C1 segment of cervical spinal cord (tissue), 14 donors: ENCODE data around the gene SERHL2.
"Not testable (repeated sequence)": the region's sequence is repeated elsewhere in the genome, so short reads cannot be mapped to it uniquely, and the experiment has no call there.

ENCODE experiments used
- DNase-seq, 14 donors: peaks; one replicate each; lab custom pipeline; 2025; lab: John Stamatoyannopoulos, UW

Gene SERHL2

GRCh38 chr22:42604403-42604802 is 50.6 kb downstream of the SERHL2 start:
- no peak for DNase-seq

DNA sequence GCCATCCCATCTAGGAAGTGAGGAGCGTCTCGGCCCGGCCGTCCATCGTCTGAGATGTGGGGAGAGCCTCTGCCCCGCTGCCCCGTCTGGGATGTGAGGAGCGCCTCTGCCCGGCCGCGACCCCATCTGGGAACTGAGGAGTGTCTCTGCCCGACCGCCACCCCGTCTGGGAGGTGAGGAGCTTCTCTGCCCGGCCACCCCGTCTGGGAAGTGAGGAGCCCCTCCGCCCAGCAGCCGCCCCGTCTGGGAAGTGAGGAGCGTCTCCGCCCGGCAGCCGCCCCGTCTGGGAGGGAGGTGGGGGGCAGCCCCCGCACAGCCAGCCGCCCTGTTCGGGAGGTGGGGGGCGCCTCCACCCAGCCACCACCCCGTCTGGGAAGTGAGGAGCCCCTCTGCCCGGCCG is 53.9 kb downstream of the SERHL2 start:
- not testable (repeated sequence) for DNase-seq

DNA sequence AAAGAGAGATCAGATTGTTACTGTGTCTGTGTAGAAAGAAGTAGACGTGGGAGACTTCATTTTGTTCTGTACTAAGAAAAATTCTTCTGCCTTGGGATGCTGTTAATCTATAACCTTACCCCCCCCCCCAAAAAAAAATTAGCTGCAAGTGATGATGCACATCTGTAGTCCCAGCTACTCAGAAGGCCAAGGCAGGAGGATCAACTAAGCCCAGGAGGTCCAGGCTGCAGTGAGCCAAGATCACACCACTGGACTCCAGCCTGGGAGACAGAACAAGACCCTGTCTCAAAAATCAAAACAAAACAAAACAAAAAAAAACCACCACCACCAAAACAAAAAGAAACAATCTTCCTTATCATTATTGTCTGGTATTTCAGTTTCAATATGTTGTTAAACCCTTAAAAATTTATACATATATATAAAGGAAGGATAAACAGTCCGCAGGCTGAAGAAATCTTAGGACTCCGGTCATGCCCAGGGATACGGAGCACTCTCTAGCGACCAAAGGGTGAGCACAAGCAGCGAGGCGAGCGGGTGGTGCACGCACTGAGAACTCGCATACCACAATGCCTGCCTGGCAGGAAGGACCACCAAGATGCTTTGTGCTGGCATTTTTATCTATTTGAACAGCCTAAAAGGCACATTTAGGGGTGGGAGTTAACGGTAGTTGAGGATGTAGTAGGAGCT is 54.5 kb downstream of the SERHL2 start:
- peak in 5 of 14 donors; percentile 49 to 65 (median 54) for DNase-seq

- DNase-seq, result peak in 10 of 14 donors; percentile 7 to 75 (median 50)
Observed at GRCh38 chr22:42608823-42609361, 55.1 kb downstream of the SERHL2 start.

DNA sequence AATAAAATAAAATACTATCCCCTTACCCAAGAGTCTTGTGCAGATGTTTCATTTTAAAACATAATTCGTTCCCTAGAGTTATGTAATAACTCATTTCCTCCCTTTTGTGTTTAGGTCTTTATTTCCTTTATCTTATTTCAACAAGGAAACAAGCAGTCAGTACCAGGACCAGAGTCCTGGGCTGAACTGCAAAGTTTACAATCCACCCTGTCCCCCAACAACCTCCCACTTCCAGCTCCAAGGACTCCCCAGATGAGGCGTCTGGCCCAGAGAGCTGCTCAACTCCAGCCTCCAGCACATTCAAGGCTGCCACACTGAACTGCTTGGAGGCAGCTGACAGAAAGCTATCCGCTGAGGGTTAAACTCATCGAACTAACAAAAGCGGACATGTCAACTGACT is 56.4 kb downstream of the SERHL2 start:
- DNase-seq, result no peak

DNA sequence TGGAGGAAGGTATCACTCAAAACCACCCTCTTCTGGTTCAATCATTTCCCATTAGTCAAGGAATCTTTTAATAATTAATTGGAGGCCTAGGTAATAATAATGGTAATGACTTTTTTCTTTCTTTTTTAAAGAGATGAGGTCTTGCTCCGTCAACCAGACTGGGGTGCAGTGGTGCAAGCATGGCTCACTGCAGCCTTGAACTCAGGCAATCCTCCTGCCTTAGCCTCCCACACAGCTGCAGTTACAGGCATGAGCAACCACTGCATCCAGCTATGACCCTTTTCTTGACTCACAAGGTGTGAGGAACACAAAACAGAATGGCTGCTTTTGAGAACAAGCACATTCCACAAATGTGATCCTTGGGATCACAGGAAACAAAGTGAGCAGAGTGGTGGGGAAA is 57.3 kb downstream of the SERHL2 start:
- DNase-seq, result no peak

DNA sequence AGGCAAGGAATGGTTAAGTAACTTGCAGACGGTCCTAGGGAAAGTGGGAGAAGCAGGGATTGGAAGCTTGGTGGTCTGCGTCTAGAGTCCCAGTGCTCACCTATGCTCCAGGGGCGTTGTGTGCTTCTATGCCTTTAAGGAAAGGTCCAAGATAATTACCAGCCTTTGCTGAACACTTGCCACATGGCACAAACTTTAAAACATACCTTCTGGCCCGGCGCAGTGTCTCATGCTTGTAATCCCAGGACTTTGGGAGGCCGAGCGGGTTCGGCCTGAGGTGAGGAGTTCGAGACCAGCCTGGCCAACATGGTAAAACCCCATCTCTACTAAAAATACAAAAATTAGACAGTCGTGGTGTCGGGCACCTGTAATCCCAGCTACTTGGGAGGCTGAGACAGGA is 58.6 kb downstream of the SERHL2 start:
- DNase-seq, result no peak

GRCh38 chr22:42613872-42614301 is 60.1 kb downstream of the SERHL2 start:
- DNase-seq, result peak in 2 of 14 donors; percentile 12 to 61

DNA sequence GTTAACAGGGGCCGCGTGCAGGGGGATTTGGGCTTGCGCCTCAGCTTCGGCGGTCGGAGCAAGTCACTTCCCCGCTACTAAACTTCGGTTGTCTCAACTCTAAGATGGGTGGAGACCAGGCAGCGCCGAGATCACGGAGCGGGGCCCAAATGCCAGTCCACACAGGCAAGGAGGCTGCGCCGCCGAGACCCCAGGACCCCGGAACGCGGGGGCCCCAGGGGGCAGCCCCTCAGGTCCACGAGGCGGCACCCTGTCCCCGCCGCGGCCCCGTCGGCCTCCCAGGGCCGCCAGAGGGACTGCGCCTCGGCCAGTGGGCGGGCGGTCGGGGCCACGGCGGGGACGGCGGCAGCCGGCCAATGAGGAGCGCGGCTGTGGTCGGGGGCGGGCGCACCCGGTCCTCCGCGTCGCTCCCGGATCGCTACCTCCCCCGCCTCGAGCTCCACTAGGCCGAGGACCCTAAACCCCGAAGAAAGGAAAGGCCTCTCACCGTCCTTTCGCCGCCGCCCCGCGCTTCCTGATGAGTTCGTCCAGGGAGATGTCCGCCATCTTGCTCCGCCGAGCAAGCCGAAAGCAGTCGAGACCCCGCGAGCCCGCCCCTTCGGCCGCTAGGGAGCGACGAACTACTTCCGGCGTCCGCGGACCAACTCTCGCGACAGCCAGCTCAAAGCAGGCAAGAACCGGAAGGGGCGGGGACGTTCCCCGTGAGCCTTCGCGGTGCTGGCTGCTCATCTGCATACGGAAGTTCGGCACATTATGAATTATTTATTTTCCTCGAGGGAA is 60.7 kb downstream of the SERHL2 start, which contains the start of gene POLDIP3:
Gene POLDIP3 (minus strand): TSS at position 572 of the 780 bp plus-strand sequence. CDS start 26 bp downstream, at position 546.
- DNase-seq, result peak; percentile 79 to 98 (median 97)

DNA sequence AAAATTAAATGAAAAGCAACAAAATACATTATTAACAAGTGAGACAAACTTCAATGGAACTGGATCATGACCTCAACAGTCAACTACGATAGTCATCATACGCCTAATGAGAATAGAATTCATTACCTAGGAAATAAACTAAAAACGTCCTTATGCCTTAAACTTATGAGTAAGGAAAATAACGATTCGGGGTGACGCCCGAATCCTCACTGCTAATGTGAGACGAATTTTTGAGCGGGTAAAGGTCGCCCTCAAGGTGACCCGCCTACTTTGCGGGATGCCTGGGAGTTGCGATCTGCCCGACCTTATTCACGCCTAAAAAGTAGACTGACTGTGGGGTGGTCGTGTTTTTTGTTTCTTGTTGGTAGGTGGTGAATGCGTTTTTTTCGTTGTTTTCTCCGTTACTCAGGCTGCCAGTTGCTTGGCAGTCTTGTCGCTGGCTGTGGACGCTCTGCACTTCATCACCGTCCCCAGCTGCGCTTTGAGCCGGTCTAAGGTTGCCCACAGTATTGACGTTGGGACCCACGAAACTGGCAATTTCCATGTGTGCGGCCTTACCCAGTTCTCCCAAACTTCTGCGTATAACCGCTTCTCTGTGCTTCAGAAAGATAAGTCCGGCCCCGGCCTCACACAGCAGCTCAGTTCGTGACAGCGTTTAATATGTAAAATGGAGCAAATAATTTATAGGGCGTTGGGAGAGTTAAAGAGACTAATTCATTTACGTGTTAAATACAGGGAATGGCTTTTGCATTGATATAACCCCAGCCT is 61.5 kb downstream of the SERHL2 start:
- peak in 13 of 14 donors; percentile 24 to 95 (median 67) for DNase-seq

DNA sequence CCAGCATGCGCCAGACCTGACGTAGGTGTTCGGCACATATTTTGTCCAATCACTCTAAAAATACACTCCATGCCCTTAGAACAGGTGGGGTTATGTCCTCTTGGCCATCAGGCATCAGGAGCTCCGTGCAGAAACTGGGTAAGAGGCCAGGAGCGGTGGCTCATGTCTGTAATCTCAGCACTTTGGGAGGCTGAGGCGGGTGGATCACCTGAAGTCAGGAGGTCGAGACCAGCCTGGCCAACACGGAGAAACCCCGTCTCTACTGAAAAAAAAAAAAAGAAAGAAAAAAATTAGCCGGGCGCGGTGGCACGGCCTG is 62.1 kb downstream of the SERHL2 start:
- DNase-seq, result peak in 1 of 14 donors; percentile 57

- no peak for DNase-seq
Observed at GRCh38 chr22:42617155-42617983, 63.6 kb downstream of the SERHL2 start.

GRCh38 chr22:42619261-42620063 is 65.7 kb downstream of the SERHL2 start:
- DNase-seq, result no peak

- DNase-seq, result no peak
Observed at GRCh38 chr22:42620084-42620483, 66.3 kb downstream of the SERHL2 start.

- peak in 7 of 14 donors; percentile 12 to 46 (median 27) for DNase-seq
Observed at GRCh38 chr22:42621505-42622002, 67.8 kb downstream of the SERHL2 start.

GRCh38 chr22:42622061-42622710 is 68.4 kb downstream of the SERHL2 start:
- no peak for DNase-seq

GRCh38 chr22:42623301-42623751 is 69.6 kb downstream of the SERHL2 start:
- DNase-seq, result no peak
